Measurements from ENCODE around the gene IPCEF1. TPM values are rescaled to one million over a fixed set of nuclear protein-coding genes. Genes with fewer than 3 reads are reported as not detected.

The IPCEF1 gene
- total RNA-seq, 1 experiment from 2014 or later: 0.11 TPM

GRCh38 chr6:154285826-154286225 is 70.8 kb downstream of the IPCEF1 start:
- no peaks in the 10 kb centered on the region for H3K27me3 ChIP-seq (replicated peaks)
- DNase-seq (ENCODE audit: low read depth in 1 of 2, low spot score in 2 of 2): no peak
- no peaks in the 10 kb centered on the region for H3K9me3 ChIP-seq (replicated peaks)
- no peak overlapping the region for H3K27ac ChIP-seq
- H3K4me1 ChIP-seq (replicated peaks): peaks cover 16% of the 10 kb centered on the region
- H3K36me3 ChIP-seq: no peaks in the 10 kb centered on the region
- no peak overlapping the region for H3K4me3 ChIP-seq

- Histone ChIP-seq H3K4me1 (replicated peaks) (peaks cover 9% of the 10 kb centered on the region), H3K27me3 (replicated peaks) (no peaks in the 10 kb centered on the region), H3K4me3 (no peak overlapping the region), H3K36me3 (no peaks in the 10 kb centered on the region), H3K9me3 (replicated peaks) (no peaks in the 10 kb centered on the region), H3K27ac (no peak overlapping the region)
- DNase-seq (ENCODE audit: low read depth in 1 of 2, low spot score in 2 of 2): no peak
Observed at GRCh38 chr6:154284313-154284853, 72.2 kb downstream of the IPCEF1 start.

- no peaks in the 10 kb centered on the region for H3K27me3 ChIP-seq (replicated peaks)
- no peak overlapping the region for H3K27ac ChIP-seq
- peaks cover 11% of the 10 kb centered on the region; the same call in 1 of the 2 replicates for H3K4me1 ChIP-seq (replicated peaks)
- H3K4me3 ChIP-seq: no peak overlapping the region
- H3K36me3 ChIP-seq: no peaks in the 10 kb centered on the region
- no peaks in the 10 kb centered on the region for H3K9me3 ChIP-seq (replicated peaks)
- DNase-seq (ENCODE audit: low read depth in 1 of 2, low spot score in 2 of 2): no peak
Observed at GRCh38 chr6:154280521-154280920, 76.1 kb downstream of the IPCEF1 start.

GRCh38 chr6:154277629-154278017 is 79.0 kb downstream of the IPCEF1 start:
- Histone ChIP-seq H3K9me3 (replicated peaks) (no peaks in the 10 kb centered on the region), H3K27me3 (replicated peaks) (no peaks in the 10 kb centered on the region), H3K27ac (no peak overlapping the region), H3K36me3 (no peaks in the 10 kb centered on the region), H3K4me3 (peak overlapping the region; percentile 13), H3K4me1 (replicated peaks) (peaks cover 11% of the 10 kb centered on the region; the same call in 1 of the 2 replicates)
- DNase-seq (ENCODE audit: low read depth in 1 of 2, low spot score in 2 of 2): no peak

GRCh38 chr6:154276810-154277628 is 79.6 kb downstream of the IPCEF1 start:
- H3K4me1 ChIP-seq (replicated peaks): peaks cover 11% of the 10 kb centered on the region; the same call in 1 of the 2 replicates
- H3K27ac ChIP-seq: no peak overlapping the region
- H3K9me3 ChIP-seq (replicated peaks): no peaks in the 10 kb centered on the region
- peak overlapping the region; percentile 13 for H3K4me3 ChIP-seq
- H3K36me3 ChIP-seq: no peaks in the 10 kb centered on the region
- DNase-seq (ENCODE audit: low read depth in 1 of 2, low spot score in 2 of 2): peak in 1 of 2 experiments; percentile 45
- H3K27me3 ChIP-seq (replicated peaks): no peaks in the 10 kb centered on the region

GRCh38 chr6:154274168-154274567 is 82.4 kb downstream of the IPCEF1 start:
- Histone ChIP-seq H3K27me3 (replicated peaks) (no peaks in the 10 kb centered on the region), H3K27ac (no peak overlapping the region), H3K4me1 (replicated peaks) (peaks cover 11% of the 10 kb centered on the region; the same call in 1 of the 2 replicates), H3K4me3 (no peak overlapping the region), H3K9me3 (replicated peaks) (no peaks in the 10 kb centered on the region), H3K36me3 (no peaks in the 10 kb centered on the region)
- no peak for DNase-seq (ENCODE audit: low read depth in 1 of 2, low spot score in 2 of 2)

- DNase-seq (ENCODE audit: low read depth in 1 of 2, low spot score in 2 of 2): no peak
- Histone ChIP-seq H3K4me3 (no peak overlapping the region), H3K36me3 (no peaks in the 10 kb centered on the region), H3K9me3 (replicated peaks) (no peaks in the 10 kb centered on the region), H3K27ac (no peak overlapping the region), H3K27me3 (replicated peaks) (0 out of 2 replicates have a peak, but pooled peaks cover 2% of the 10 kb centered on the region), H3K4me1 (replicated peaks) (no peaks in the 10 kb centered on the region)
Observed at GRCh38 chr6:154268486-154268885, 88.1 kb downstream of the IPCEF1 start.

- H3K27ac ChIP-seq: no peak overlapping the region
- no peak overlapping the region for H3K4me3 ChIP-seq
- DNase-seq (ENCODE audit: low read depth in 1 of 2, low spot score in 2 of 2): no peak
- H3K4me1 ChIP-seq (replicated peaks): no peaks in the 10 kb centered on the region
- no peaks in the 10 kb centered on the region for H3K36me3 ChIP-seq
- 0 out of 2 replicates have a peak, but pooled peaks cover 2% of the 10 kb centered on the region for H3K27me3 ChIP-seq (replicated peaks)
- no peaks in the 10 kb centered on the region for H3K9me3 ChIP-seq (replicated peaks)
Observed at GRCh38 chr6:154267508-154268106, 89.0 kb downstream of the IPCEF1 start.

- H3K4me1 ChIP-seq (replicated peaks): no peaks in the 10 kb centered on the region
- H3K4me3 ChIP-seq: no peak overlapping the region
- no peaks in the 10 kb centered on the region for H3K36me3 ChIP-seq
- no peaks in the 10 kb centered on the region for H3K9me3 ChIP-seq (replicated peaks)
- H3K27me3 ChIP-seq (replicated peaks): 0 out of 2 replicates have a peak, but pooled peaks cover 2% of the 10 kb centered on the region
- DNase-seq (ENCODE audit: low read depth in 1 of 2, low spot score in 2 of 2): no peak
- no peak overlapping the region for H3K27ac ChIP-seq
Observed at GRCh38 chr6:154266560-154267099, 90.0 kb downstream of the IPCEF1 start.

- H3K36me3 ChIP-seq: no peaks in the 10 kb centered on the region
- H3K9me3 ChIP-seq (replicated peaks): no peaks in the 10 kb centered on the region
- no peak for DNase-seq (ENCODE audit: low read depth in 1 of 2, low spot score in 2 of 2)
- no peak overlapping the region for H3K4me3 ChIP-seq
- 0 out of 2 replicates have a peak, but pooled peaks cover 2% of the 10 kb centered on the region for H3K27me3 ChIP-seq (replicated peaks)
- no peaks in the 10 kb centered on the region for H3K4me1 ChIP-seq (replicated peaks)
- no peak overlapping the region for H3K27ac ChIP-seq
Observed at GRCh38 chr6:154261688-154262397, 94.8 kb downstream of the IPCEF1 start.

- Histone ChIP-seq H3K27ac (no peak overlapping the region), H3K9me3 (replicated peaks) (no peaks in the 10 kb centered on the region), H3K4me3 (no peak overlapping the region), H3K36me3 (no peaks in the 10 kb centered on the region), H3K27me3 (replicated peaks) (no peaks in the 10 kb centered on the region), H3K4me1 (replicated peaks) (no peaks in the 10 kb centered on the region)
- DNase-seq (ENCODE audit: low read depth in 1 of 2, low spot score in 2 of 2): no peak
Observed at GRCh38 chr6:154258064-154258757, 98.4 kb downstream of the IPCEF1 start.

- no peaks in the 10 kb centered on the region for H3K36me3 ChIP-seq
- no peaks in the 10 kb centered on the region for H3K27me3 ChIP-seq (replicated peaks)
- no peak overlapping the region for H3K27ac ChIP-seq
- no peaks in the 10 kb centered on the region for H3K9me3 ChIP-seq (replicated peaks)
- no peaks in the 10 kb centered on the region for H3K4me1 ChIP-seq (replicated peaks)
- no peak for DNase-seq (ENCODE audit: low read depth in 1 of 2, low spot score in 2 of 2)
- H3K4me3 ChIP-seq: no peak overlapping the region
Observed at GRCh38 chr6:154257067-154257466, 99.5 kb downstream of the IPCEF1 start.

- no peaks in the 10 kb centered on the region; the same call in 1 of the 2 replicates for H3K9me3 ChIP-seq (replicated peaks)
- H3K27me3 ChIP-seq (replicated peaks): no peaks in the 10 kb centered on the region
- H3K27ac ChIP-seq: no peak overlapping the region
- no peaks in the 10 kb centered on the region for H3K36me3 ChIP-seq
- DNase-seq (ENCODE audit: low read depth in 1 of 2, low spot score in 2 of 2): no peak
- no peaks in the 10 kb centered on the region for H3K4me1 ChIP-seq (replicated peaks)
- no peak overlapping the region for H3K4me3 ChIP-seq
Observed at GRCh38 chr6:154252678-154253077, 103.9 kb downstream of the IPCEF1 start.

All from SJSA1 (cell line).